NCI-H524 treated with DMSO at 0.1 percent for 48 hours (cell line): Measurements from ENCODE around the gene HJURP.

Source experiments
- DNase-seq: peaks from one replicate; lab custom pipeline; 2025; lab: John Stamatoyannopoulos, UW

The HJURP gene

DNA sequence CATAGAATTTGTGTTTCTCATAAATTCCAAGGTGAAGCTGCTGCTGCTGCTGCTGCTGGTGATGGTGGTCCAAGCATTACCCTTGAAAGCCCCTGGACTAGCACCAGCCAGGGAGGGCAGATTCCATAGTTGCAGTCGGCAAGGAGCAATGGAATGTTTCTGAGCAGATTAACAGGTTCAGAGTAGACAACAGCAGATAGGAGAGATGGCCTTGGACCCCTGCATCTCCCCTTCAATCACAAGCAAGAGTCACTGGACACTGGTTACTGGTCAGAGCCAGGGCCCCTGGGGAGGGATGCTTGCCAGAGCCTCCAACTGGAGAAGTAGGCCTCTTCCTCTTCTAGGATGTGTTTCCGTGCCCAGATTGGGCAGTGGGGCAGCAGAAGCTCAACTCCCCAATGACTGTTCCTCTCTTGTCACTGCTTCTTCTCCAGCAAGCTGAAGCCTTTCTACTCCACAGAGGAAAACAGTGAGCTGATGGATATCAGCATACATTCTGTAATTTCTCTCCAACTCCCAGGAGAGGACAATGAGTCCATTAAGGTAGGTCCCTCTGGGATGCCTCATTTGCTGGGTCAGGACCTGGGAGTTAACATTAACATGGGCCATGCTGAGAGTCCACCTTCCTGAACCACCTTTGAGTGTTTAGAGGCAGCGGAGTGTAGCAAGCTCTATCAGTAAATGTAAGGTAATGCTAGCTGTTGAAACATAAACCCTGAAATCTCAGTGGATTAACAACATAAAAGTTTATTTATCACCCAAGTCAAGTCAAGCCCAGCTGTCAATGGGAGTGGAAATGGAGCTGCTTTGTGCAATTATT lies 40.9 kb downstream of the HJURP start:
- no peak for DNase-seq

DNA sequence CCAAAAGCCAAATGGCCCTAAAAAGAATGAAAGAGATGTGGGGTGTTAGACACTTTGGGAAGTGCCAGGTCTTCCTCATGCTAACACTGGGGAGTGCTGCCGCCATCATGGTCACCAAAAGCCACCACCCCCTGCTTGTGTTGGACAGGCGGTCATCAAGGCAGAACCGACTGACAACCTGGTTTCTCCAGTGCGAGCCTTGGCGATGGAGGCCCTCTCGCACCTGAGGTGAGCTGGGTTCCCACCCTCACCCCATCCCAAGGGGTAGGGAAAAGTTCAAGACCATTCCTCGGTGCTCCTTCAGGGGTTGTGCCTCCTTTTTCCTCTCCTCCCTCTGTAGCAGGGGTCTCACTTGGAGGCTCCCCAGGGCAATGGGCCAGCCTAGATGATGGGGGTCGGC lies 42.6 kb downstream of the HJURP start:
- no peak for DNase-seq

DNA sequence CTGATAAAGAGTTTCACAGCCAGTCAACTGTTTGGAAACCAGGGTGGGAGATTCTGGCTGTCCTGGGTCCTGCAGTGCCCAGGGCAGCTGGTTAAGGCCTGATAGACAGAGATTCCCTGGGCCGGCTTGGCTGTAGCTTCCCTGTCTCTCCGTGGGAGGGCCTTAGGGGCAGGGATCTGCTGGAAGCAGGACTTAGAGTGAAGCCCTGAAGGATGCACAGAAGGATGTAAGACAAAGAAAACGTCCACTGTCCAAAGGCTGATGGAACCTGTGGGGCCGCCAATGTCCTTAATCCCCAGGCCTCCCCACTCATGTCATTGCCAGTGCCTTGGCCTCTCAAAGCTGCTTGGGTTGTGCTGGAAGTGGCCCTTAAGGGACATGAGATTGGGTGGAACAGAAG lies 43.2 kb downstream of the HJURP start:
- no peak for DNase-seq

DNA sequence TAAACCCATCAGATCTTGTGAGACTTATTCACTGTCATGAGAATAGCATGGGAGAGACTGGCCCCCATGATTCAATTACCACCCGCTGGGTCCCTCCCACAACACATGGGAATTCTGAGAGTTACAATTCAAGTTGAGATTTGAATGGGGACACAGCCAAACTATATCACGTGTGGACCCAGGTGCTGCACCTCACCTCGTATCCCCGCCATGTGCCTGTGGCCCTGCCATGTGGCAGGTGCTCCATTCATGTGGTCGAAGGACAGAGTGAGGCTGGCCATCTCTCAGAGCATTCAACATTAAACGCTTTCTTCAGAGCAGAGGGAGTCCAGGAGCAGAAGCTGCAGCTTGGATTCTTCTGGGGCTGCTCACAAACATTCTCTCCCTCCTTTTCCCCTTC lies 44.0 kb downstream of the HJURP start:
- no peak for DNase-seq

DNA sequence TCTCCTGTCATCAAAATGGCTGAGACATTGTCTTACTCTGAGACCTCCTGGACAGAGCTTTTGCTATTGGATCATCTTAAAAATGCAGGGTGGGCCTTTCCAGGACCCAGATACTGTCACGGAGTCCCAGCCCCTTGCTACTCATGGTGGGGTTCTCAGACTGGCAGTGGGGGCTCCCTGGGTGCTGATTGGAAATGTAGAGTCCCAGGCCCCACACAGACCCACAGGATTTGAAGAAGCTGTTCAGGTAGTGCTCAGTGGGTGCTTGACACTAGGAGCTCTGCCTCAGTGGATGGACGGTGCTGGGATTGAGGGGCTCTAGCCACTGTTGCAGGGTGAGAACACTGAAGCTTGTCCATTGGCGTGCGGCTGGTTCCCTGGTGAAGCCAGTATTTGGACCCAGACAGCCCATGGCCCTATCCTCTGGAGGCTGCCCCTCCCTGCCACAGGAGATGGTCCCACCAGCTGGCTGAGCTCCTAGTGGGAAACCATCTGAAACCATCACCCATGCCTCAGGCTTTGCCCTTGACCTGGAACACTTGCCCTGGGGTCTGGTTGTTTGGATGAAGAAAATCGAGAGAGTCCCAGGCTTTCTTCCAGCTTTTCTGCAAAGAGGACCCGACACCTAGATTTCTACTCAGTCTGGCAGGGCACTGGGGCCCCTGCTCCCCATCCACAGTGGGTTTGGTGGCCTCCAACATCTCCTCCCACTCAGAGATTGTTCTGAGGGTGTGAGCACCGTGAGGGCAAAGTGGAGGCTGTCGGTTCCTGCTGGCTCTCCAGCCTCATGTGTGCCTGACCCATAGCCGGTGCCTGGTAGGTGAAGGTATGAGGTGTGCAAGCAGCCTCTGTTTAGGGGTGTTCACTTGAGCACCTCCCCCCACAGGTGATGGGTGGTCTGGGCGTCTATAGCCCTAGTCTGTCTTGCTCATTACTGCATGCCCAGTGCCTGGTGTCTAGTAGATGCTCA lies 46.1 kb downstream of the HJURP start:
- no peak for DNase-seq

DNA sequence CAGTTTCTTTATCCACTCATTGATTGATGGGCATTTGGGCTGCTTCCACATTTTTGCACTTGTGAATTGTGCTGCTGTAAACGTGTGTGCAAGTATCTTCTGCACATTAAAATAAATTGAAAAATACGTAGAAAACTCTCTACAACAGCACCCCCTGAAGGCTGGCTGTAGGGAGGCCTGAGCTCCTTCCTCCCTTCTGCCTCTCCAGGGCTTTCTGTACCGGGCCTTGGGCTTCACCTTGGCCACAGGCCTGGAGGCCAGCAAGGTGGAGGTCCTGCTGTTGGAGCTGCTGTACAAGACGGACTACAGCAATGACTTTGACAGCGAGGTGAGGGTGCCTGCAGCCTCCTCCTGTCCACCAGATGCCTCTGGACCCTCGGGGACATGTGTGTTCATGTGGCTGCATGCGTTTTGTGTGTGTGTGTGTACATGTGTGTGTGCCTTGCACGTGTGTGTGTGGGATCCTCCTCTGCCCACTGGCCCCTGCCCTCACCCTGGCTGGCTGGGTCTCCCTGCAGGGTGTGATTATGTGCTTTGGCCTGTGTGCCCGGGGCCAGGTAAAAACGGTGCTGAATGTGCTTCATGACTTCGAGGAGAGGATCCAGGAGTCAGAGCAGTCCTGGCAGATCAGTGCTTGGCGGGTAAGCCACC lies 47.0 kb downstream of the HJURP start:
- DNase-seq, result no peak

DNA sequence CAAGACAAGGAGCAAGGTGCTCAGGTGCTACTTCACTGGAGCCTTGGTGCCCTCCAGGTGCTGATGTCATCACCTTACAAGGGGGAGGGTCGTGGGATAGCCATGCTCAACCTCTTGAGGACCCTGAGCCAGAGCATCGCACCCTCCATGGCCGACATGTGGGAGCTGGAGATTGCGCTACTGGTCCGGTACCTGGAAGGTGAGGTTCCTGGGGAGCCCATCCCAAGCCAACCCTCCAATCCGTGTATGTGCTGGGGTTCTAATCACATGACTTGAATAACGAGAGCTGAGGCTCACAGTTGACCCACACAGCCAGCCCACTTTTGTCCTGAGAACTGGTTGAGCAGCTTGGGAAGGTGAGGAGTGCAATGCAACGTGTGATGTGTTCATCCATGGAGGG lies 50.3 kb downstream of the HJURP start:
- DNase-seq, result no peak

DNA sequence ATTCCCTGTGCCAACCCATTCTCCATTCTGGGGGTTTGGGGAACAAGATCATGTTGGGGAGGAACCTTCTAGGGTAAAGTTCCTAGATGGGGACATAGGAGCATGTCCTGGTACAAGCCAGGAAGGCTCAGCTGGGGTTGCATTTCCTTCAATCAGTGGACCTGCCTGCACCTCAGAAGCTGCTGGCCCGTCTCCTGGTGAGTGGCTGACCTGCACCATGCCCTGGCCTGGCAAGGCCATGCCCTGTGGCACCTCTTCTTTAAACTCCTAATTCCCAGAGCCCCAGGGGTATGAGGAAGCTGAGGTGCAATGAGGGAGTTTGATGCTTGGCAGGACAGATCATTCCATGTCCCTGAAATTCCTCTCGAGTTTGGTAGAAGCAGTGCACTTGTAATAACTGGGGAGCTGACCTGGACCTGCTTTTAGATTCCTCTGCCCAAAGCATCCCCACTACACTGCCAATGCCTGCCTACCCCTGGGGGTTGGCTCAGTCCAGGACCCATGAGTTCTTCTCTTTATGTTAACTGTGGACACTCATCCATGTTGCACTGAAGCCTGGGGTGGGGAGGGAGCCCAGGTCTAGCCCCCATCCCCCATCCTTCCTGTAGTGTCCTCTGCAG lies 50.9 kb downstream of the HJURP start:
- DNase-seq, result no peak

DNA sequence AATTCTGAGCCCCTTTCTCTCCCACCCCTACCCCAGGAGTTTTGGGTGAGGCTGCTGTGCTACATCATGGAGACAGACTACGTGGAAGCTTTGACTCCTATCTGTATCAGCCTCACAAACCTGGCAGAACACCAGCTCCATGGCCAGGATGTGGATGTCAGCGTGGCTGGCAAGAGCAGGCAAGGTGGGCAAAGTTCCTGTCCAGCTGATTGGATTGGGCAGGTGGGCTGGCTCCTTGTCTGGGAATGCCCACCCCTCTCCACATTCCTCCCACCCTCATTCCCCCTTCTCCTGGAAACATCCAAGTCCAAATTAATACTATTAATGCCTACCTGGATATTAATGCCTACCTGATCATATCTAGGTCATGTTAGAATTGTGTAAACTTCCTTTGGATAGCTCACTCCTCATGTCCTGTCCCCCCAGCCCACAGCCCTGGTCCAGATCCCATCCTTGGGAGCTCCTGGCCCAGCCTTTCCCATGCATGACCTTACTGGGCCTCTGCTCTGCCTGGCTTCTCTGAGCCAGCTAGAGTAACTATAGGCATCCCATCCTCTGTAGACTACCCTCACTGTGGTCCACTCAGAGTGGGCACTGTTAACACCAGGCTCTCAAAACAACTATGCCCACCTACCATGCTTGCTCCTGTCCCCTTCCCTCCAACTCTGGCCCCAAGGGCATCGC lies 52.1 kb downstream of the HJURP start:
- no peak for DNase-seq

DNA sequence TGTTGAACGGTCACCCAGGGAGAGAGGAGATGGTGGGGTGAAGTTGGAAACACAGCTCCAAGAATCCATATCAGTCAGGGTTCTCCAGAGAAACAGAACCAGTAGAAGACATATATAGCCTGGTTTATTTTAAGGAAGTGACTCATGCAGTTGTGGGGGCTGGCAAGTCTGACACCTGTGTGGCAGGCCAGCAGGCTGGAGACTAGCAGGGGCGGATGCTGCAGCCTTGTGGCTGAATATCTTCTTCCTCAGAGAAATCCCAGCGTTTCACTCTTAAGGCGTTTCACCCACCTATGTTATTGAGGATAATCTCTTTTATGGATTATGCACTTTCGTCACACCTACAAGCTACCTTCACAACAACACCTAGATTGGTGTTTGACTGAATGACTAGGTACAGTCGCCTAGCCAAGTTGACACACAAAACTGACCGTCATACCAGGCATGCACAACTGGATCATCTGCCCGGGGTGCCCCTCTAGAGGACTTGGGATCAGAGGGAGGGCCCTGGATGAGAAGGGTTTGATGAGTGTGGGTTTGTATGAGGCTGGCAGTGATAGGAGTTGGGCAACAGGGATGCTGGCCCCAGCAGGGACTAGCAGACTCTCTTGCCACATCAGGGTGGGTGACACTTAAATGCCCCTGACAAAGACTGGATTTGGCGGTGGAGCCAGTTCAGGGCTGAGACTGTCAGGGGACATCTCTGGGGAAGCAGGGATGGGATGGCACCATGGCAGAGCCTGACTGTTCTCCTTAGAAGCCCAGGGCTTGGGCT lies 52.8 kb downstream of the HJURP start:
- DNase-seq, result no peak

DNA sequence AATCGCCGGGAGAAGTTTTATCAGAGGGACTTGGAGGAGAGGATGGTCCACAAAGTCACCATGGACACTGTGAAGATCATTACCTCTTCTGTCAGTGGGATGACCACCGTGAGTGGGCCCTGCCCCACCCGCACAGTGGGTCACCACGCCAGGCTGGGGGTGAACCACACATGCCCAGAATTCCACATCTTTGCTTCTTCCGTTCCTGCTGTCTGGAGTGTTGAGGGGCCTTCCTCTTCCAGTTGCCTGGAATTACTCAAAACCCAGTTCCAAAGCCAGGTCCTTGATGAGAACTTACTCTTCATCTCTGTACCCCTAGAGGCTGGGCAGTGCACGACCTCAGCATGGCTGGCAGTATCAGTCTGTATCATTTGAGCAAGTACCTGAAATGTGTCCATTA lies 54.1 kb downstream of the HJURP start:
- no peak for DNase-seq

DNA sequence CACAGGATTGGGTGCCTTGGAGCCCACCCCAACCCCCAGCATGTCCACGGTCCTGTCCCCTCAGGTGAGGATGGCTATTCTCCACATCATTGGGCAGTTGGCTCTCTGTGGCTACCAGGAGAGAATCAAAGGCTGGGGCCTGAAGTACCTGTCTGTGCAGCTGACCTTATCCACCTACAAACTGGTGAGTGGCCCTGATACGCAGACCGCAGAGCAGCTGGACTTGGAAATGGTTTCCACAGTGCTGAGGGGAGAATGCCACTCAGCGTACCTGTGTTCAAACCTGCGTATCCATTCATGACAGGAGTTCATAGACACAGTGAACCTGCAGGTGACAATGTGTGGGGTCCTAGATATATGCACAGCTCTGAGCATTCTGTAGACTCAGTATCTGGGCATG lies 54.6 kb downstream of the HJURP start:
- no peak for DNase-seq

DNA sequence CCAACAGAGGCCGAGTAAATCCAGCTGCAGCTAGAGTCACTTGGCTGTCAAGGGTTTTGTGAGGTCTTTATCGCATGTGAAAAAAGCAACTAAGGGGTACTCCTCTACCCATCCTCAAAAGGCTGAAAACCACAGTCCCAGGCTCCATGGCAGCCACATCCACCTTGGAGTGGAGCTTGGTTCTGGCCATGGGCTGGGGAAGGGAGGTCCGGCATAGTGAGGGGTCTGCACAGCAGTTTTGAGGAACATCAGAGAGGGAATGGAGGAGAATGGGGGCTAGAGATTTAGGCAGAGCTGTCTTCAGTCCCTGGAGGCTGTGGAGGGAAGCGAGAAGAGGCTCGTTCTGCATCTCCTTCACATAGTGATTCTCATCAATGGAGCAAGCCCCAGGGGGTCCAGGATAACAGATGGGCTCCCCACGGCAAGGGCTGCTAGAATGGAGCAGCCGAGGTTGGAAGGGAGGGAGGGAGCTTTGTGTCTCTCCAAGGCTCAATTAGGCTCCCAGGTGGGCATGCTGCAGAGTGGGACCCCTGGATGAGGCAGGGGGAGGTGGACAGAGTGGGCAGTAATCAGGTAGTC lies 55.2 kb downstream of the HJURP start:
- peak; percentile 22 for DNase-seq

DNA sequence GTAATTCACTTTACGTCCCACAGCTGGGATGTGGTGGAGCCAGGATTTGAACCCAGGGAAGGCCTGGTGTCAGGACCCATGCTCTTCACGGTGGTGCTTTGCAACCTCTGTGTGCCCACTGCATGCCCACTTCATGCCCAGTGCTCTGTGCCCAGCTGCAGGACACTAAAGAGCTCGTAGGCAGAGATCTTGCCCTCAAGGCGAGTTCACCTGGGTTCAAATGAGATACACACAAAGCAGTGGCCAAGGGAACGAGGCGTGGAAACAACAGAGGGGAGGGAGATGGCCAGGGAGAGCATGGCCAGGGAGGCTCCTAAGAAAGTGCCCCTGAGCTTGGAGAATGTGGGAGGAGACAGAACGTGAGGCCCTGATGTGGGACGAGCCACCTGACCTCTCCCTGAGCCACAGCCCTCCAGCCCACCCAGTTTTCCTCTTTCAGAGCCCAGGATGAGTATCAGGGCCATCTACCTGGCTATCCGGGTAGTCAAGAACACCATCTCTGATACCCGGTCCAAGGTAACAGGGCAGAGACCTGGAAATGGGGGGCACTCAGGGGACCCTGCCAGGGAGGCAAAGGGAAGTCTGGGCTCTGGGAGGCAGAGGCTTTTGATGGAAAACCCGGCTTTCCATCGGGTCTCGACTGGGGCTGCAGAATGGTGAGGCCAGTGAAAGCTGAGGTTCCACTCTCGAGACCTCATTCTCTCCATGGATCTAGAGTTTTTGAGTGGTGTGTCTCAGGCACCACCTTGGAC lies 55.8 kb downstream of the HJURP start:
- DNase-seq, result no peak

DNA sequence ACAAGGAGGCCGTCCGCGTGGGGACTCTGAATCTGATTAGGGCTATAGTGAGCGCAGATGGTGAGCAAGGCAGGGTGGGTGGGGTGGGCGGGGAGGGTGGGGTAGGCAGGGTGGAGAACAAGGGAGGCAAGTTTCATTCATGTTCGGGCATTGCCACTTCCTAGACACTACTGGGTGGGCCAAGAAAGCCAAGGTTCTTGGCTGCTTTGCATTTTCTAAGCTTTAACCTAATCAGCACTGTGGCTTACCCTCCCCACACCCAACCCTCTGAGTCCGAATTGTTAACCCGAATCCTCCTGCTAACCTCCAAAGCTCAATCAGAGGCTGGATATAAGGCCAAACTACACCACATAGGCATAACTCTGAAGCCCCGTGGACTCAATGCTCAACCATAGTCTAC lies 58.1 kb downstream of the HJURP start:
- no peak for DNase-seq

DNA sequence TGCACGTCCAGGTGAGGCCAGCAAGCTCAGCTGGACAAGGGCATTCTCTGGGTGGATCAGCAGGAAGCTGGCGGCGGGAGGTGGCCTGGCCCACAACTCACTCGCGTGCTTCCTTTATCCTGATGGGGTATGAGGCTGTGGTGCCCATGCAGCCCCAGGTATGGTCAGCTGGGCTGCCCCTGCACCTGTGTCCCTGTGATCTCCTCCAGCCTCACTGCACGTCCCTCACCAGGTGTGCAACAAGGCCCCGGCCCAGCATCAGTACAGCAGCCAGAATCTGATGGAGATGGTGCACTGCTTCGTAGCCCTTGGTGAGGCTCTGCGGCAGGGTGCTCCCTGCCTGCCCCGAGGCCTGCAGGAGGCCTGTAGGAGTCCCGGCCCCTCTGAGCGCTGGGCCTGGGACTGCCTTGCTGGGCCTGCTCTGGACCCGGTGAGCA lies 58.6 kb downstream of the HJURP start:
- no peak for DNase-seq

DNA sequence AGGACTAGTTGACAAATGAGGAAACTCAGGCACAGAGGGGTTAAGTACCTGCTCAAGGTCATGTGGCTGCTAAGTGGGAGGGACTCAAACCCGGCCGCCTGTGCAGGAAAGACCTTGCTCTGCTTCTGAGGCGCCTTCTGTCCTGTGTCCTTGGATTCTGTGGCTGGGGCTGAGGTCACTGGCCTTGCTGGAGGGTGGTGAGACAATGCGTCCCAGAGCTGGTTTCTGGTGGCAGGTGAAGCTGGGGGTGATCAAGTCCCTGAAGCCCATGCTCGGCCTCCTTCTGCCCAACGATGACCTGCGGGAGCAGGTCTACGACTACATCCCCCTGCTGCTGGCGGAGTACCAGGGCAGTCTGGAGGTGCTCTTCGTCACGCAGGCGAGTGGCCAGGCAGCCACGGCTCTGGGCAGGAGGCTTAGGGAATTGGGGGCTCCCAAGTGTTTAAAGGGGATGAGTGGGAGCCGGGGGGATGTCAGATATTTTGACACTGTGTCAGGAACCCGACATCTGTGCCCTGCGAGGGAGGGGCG lies 60.1 kb downstream of the HJURP start:
- no peak for DNase-seq

DNA sequence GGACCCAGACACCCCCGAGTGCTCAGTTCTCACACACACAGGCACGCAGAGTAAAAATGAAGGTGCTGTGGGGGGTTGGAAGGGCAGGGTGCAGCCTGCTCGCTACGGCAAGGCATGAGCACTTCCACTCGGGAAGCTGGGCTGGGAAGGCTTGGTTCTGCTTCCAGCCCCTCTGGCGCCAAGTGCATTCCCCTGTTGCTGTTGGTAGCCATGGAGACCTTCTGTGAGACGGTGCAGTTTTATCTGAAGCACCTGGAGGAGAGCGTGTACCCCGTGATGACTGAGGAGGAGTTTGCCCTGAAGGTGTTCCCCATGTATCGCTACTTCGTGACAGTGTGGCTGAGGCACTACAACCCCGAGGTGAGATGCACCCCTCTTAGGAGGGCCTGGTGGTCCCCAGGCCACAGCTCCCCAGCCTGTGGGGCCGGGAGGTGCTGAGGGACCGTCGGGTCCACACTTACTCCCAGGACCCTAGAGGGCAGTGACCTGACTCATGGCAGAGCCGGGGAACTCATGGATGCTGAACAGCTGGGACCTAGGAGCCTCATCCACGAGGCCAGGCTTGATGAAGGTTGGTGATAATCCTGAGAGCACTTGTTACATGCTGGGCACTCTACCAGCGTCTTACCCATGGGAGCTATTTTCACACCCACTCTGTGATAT lies 60.7 kb downstream of the HJURP start:
- DNase-seq, result no peak

DNA sequence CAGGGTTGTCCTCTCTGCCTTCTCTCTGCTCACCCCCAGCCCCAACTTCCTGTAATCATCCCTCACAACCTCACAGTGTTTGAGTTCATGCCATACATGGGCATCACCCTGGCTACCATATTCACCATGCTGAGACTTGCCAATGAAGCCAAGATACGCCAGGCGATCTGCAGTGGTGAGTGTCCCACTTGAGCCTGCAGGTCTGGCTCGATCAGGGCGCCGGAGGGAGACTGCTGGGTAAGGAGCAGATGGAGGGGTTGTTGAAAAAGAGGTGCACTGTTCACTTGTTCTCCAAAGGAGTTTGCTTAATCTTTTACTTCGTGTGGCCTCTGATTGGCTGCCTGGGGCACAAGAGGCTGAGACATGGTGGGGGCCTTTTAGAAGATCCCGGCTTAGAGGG lies 61.6 kb downstream of the HJURP start:
- no peak for DNase-seq
